GM23338 (cell line): ENCODE results near the gene FES. TPM values are rescaled to one million over a fixed set of nuclear protein-coding genes. Genes with fewer than 3 reads are reported as not detected.

Experiments
- ATAC-seq: fragments of 200-7000 bp; cut with Tn5 transposase; 3 replicates; pipeline ENCODE4 v1.9.1; 2020
- DNase-seq: peaks from one replicate; pipeline ENCODE4 v3.0.0-alpha.2; 2015; ENCODE audit warnings: low spot score
- H2AFZ ChIP-seq: fragments of 200-600 bp; sonication (generic); 2 replicates; pipeline ENCODE4 v1.8.0; 2016; ENCODE audit warnings: antibody characterized with exemption, mild to moderate bottlenecking, moderate library complexity
- H3F3A ChIP-seq: fragments of 200-600 bp; sonication (generic); replicated peaks from 2 replicates; pipeline ENCODE4 v1.8.0; 2017; ENCODE audit warnings: antibody characterized with exemption, mixed run types, low read depth
- H3K27ac ChIP-seq: fragments of 200-600 bp; sonication (generic); 2 replicates; pipeline ENCODE4 v1.6.1; 2016; ENCODE audit warnings: low read depth
- H3K27me3 ChIP-seq: fragments of 200-600 bp; sonication (generic); 2 replicates; pipeline ENCODE4 v1.8.0; 2016; ENCODE audit warnings: mild to moderate bottlenecking, mixed run types, moderate library complexity; ENCODE audit not compliant: insufficient read depth
- H3K36me3 ChIP-seq: fragments of 200-600 bp; sonication (generic); 2 replicates; pipeline ENCODE4 v1.8.0; 2016; ENCODE audit warnings: mild to moderate bottlenecking; ENCODE audit not compliant: insufficient read depth
- H3K4me1 ChIP-seq: fragments of 200-600 bp; sonication (generic); 2 replicates; pipeline ENCODE4 v1.8.0; 2016; ENCODE audit warnings: mild to moderate bottlenecking, moderate library complexity; ENCODE audit not compliant: insufficient read depth
- H3K4me2 ChIP-seq: fragments of 200-600 bp; sonication (generic); 2 replicates; pipeline ENCODE4 v1.7.1; 2017; ENCODE audit warnings: mixed run types
- H3K4me3 ChIP-seq: fragments of 200-600 bp; sonication (generic); 2 replicates; pipeline ENCODE4 v1.6.1; 2016; ENCODE audit warnings: mixed run types
- H3K79me2 ChIP-seq: fragments of 200-600 bp; sonication (generic); replicated peaks from 2 replicates; pipeline ENCODE4 v1.8.0; 2017; ENCODE audit warnings: mild to moderate bottlenecking; ENCODE audit not compliant: insufficient read depth
- H3K9me2 ChIP-seq: fragments of 200-600 bp; sonication (generic); 2 replicates; pipeline ENCODE4 v1.8.0; 2017; ENCODE audit not compliant: insufficient read depth
- H4K20me1 ChIP-seq: fragments of 200-600 bp; sonication (generic); replicated peaks from 2 replicates; pipeline ENCODE4 v1.8.0; 2017; ENCODE audit warnings: mild to moderate bottlenecking; ENCODE audit not compliant: insufficient read depth
- H3K27ac Mint-ChIP-seq: 2 replicates; pipeline ENCODE4 v1.8.0; 2020; ENCODE audit warnings: inconsistent platforms, mild to moderate bottlenecking, moderate library complexity, mixed read lengths
- H3K27me3 Mint-ChIP-seq: 3 replicates; pipeline ENCODE4 v1.8.0; 2022; ENCODE audit warnings: low read depth, mild to moderate bottlenecking, moderate library complexity, mixed read lengths, inconsistent platforms; ENCODE audit not compliant: insufficient read depth, poor library complexity
- H3K36me3 Mint-ChIP-seq: 3 replicates; pipeline ENCODE4 v1.8.0; 2021; ENCODE audit warnings: low read depth, mild to moderate bottlenecking, inconsistent platforms, moderate library complexity, mixed read lengths
- H3K4me1 Mint-ChIP-seq: 3 replicates; pipeline ENCODE4 v1.8.0; 2020; ENCODE audit warnings: mild to moderate bottlenecking, inconsistent platforms, mixed read lengths
- H3K4me3 Mint-ChIP-seq: 3 replicates; pipeline ENCODE4 v1.8.0; 2021; ENCODE audit warnings: moderate library complexity, mild to moderate bottlenecking, inconsistent platforms, mixed read lengths
- H3K9me3 Mint-ChIP-seq: 3 replicates; pipeline ENCODE4 v1.8.0; 2020; ENCODE audit warnings: moderate library complexity, mild to moderate bottlenecking, inconsistent platforms, mixed read lengths
- CREB1 ChIP-seq: fragments of 250-450 bp; sonication (Bioruptor Pico); IDR thresholded peaks from 2 replicates; pipeline ENCODE4 v1.5.0; 2020; ENCODE audit warnings: low read depth, mild to moderate bottlenecking, moderate library complexity
- CTCF ChIP-seq, 2 experiments: fragments of 200-600 bp in 1 of 2; sonication (generic) in 1 of 2; conservative IDR thresholded peaks; 2 replicates each; pipeline versions ENCODE4 v1.5.1 to v1.6.1; 2016 to 2017; ENCODE audit warnings: antibody characterized with exemption in 2 of 2, low read depth in 2 of 2, mild to moderate bottlenecking in 2 of 2, moderate library complexity in 1 of 2
- EZH2 ChIP-seq: fragments of 200-600 bp; sonication (generic); IDR thresholded peaks from one replicate; pipeline ENCODE4 v1.8.0; 2017; ENCODE audit warnings: antibody characterized with exemption, mild to moderate bottlenecking, low read depth; ENCODE audit not compliant: unreplicated experiment
- EZH2phosphoT487 ChIP-seq: fragments of 200-600 bp; sonication (generic); IDR thresholded peaks from one replicate; pipeline ENCODE4 v1.8.1; 2018; ENCODE audit warnings: antibody characterized with exemption; ENCODE audit not compliant: unreplicated experiment
- JUNB ChIP-seq: IDR thresholded peaks from one replicate; pipeline ENCODE4 v1.6.1; 2016; ENCODE audit warnings: antibody characterized with exemption; ENCODE audit not compliant: unreplicated experiment
- NANOG ChIP-seq: IDR thresholded peaks from 2 replicates; pipeline ENCODE4 v1.6.1; 2016; ENCODE audit warnings: antibody characterized with exemption, borderline replicate concordance
- POLR2AphosphoS5 ChIP-seq: IDR thresholded peaks from 2 replicates; pipeline ENCODE4 v1.6.1; 2016; ENCODE audit warnings: antibody characterized with exemption, low read depth
- STAT1 ChIP-seq: IDR thresholded peaks from one replicate; pipeline ENCODE4 v1.6.1; 2016; ENCODE audit warnings: antibody characterized with exemption; ENCODE audit not compliant: unreplicated experiment
- ZNF114 ChIP-seq: fragments of 250-450 bp; sonication (Bioruptor Pico); IDR thresholded peaks from 2 replicates; pipeline ENCODE4 v1.5.0; 2020; ENCODE audit warnings: mild to moderate bottlenecking, moderate library complexity
- ZNF331 ChIP-seq: fragments of 250-450 bp; sonication (Bioruptor Pico); IDR thresholded peaks from 2 replicates; pipeline ENCODE4 v1.5.0; 2020; ENCODE audit warnings: low read depth, mild to moderate bottlenecking, moderate library complexity
- ZNF462 ChIP-seq: fragments of 250-450 bp; sonication (Bioruptor Pico); IDR thresholded peaks from 2 replicates; pipeline ENCODE4 v1.5.0; 2020; ENCODE audit warnings: mild to moderate bottlenecking, moderate library complexity
- polyA plus RNA-seq: library from polyadenylated mRNA; unstranded; fragments of >200 nt; fragmentation: Nextera tagmentation; extraction: Ambion mirVana; gene quantifications from 2 replicates; pipeline ENCODE4 v1.2.1, GENCODE V29; 2016
- total RNA-seq: library from RNA; depleted of rRNA; stranded (reverse); fragments of >200 nt; shearing (Covaris generic); gene quantifications from 2 replicates; pipeline ENCODE4 v1.2.3, GENCODE V29; 2014

FES gene
- total and polyA plus RNA-seq, 2 experiments from 2014 or later = 2.7 to 14.4 TPM

- no peaks in the 10 kb centered on the region for H4K20me1 ChIP-seq
- H3K36me3 Mint-ChIP-seq = no peaks in the 10 kb centered on the region; the same call in 2 of the 3 replicates
- peak overlapping the region; percentile 83 for H2AFZ ChIP-seq
- DNase-seq (peak; percentile 62), ATAC-seq (peak; percentile 4)
- H3K27me3 Mint-ChIP-seq = peaks cover 11% of the 10 kb centered on the region
- no peaks in the 10 kb centered on the region for H3K9me2 ChIP-seq
- peak overlapping the region; percentile 90 for H3K4me2 ChIP-seq
- no peaks in the 10 kb centered on the region for H3K36me3 ChIP-seq
- H3K27ac Mint-ChIP-seq = peak overlapping the region; percentile 61; the same call in 1 of the 2 replicates
- no peaks in the 10 kb centered on the region for H3K27me3 ChIP-seq
- no peak for TF ChIP-seq STAT1
- TF ChIP-seq ZNF114 (CRISPR knock-in tag) = no peak
- TF ChIP-seq POLR2AphosphoS5 = no peak
- no peak for TF ChIP-seq EZH2
- no peak for TF ChIP-seq JUNB
- no peak for TF ChIP-seq CTCF (conservative IDR thresholded peaks at IDR 0.05; ENCODE audit: low read depth in 2 of 2)
- TF ChIP-seq NANOG = no peak
- no peak for TF ChIP-seq CREB1 (CRISPR knock-in tag)
- TF ChIP-seq ZNF331 = no peak
- no peak for TF ChIP-seq ZNF462
- no peak for TF ChIP-seq EZH2phosphoT487
- H3K4me1 ChIP-seq = peaks cover 55% of the 10 kb centered on the region
- peaks cover 62% of the 10 kb centered on the region for H3K4me1 Mint-ChIP-seq
- H3K4me3 Mint-ChIP-seq = peak overlapping the region; percentile 77
- no peaks in the 10 kb centered on the region for H3K9me3 Mint-ChIP-seq
- peak overlapping the region; percentile 50; the same call in 1 of the 2 replicates for H3K27ac ChIP-seq
- peak overlapping the region; percentile 76 for H3K4me3 ChIP-seq
- H3K79me2 ChIP-seq = peaks cover 22% of the 10 kb centered on the region
- H3F3A ChIP-seq = peaks cover 22% of the 10 kb centered on the region
Observed at GRCh38 chr15:90871139-90871715, 13.1 kb upstream of the FES start.
